ENCODE measurements around the gene YWHAE. TPM values are rescaled to one million over a fixed set of nuclear protein-coding genes. Genes with fewer than 3 reads are reported as not detected.
"Not testable (repeated sequence)": the region's sequence is repeated elsewhere in the genome, so short reads cannot be mapped to it uniquely, and the experiment has no call there.

The YWHAE gene
- total RNA-seq, 4 donors from 2014 or later = 581 to 765 (median 678) TPM

- WGBS, 2 donors = 95 to 96% methylated on average over 11 of the region's 11 CpGs
- Histone ChIP-seq H3K27ac (no peak overlapping the region), H3K36me3 (peaks cover 0 to 71% (median 0%) of the 10 kb centered on the region in 3 donors), H3K4me3 (no peak overlapping the region), H3K27me3 (no peaks in the 10 kb centered on the region), H3K4me1 (peaks cover 0 to 22% (median 0%) of the 10 kb centered on the region in 4 donors), H3K9me3 (no peaks in the 10 kb centered on the region)
- TF ChIP-seq, protein P1, sequence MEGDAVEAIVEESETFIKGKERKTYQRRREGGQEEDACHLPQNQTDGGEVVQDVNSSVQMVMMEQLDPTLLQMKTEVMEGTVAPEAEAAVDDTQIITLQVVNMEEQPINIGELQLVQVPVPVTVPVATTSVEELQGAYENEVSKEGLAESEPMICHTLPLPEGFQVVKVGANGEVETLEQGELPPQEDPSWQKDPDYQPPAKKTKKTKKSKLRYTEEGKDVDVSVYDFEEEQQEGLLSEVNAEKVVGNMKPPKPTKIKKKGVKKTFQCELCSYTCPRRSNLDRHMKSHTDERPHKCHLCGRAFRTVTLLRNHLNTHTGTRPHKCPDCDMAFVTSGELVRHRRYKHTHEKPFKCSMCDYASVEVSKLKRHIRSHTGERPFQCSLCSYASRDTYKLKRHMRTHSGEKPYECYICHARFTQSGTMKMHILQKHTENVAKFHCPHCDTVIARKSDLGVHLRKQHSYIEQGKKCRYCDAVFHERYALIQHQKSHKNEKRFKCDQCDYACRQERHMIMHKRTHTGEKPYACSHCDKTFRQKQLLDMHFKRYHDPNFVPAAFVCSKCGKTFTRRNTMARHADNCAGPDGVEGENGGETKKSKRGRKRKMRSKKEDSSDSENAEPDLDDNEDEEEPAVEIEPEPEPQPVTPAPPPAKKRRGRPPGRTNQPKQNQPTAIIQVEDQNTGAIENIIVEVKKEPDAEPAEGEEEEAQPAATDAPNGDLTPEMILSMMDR (IDR thresholded peaks at IDR 0.05) = no peak
- TF ChIP-seq POLR2A (IDR thresholded peaks at IDR 0.05) (no peak), EP300 (IDR thresholded peaks at IDR 0.05) (no peak)
- no peak for DNase-seq (ENCODE audit: low spot score in 2 of 2)
Observed at GRCh38 chr17:1420163-1420562, 20.1 kb upstream of the YWHAE start.

GRCh38 chr17:1418476-1418875 is 18.5 kb upstream of the YWHAE start:
- H3K9me3 ChIP-seq = not testable (repeated sequence)

DNA sequence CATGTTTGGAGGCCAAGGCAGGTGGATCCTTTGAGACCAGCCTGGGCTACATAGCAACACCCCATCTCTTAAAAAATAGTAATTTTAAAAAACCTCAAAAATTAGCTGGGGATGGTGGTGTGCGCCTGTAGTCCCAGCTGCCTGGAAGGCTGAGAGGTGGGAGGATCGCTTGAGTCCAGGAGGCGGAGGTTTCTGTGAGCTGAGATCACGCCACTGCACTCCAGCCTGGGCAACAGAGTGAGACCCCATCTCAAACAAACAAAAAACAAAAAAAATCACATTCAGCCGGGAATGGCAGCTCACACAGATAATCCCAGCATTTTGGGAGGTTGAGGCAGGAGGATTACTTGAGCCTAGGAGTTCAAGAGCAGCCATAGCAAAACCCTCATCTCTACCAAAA is 16.4 kb upstream of the YWHAE start:
- Histone ChIP-seq H3K9me3 (no peaks in the 10 kb centered on the region), H3K36me3 (peaks cover 0 to 39% (median 0%) of the 10 kb centered on the region in 3 donors), H3K4me3 (no peak overlapping the region), H3K27me3 (no peaks in the 10 kb centered on the region), H3K27ac (no peak overlapping the region), H3K4me1 (peaks cover 0 to 19% (median 0%) of the 10 kb centered on the region in 4 donors)
- 92 to 99% methylated on average over 5 of the region's 5 CpGs for WGBS, 2 donors
- no peak for DNase-seq (ENCODE audit: low spot score in 2 of 2)
- TF ChIP-seq, protein P1 (IDR thresholded peaks at IDR 0.05) = no peak
- TF ChIP-seq EP300 (IDR thresholded peaks at IDR 0.05) = no peak

More at GRCh38 chr17:1418476-1418875, 18.5 kb upstream of the YWHAE start:
- not testable (repeated sequence) for H3K27me3 ChIP-seq; DNase-seq (ENCODE audit: low spot score in 2 of 2); H3K4me3 ChIP-seq; H3K27ac ChIP-seq
- H3K4me1 ChIP-seq = peaks cover 0 to 18% (median 0%) of the 10 kb centered on the region in 4 donors
- peaks cover 0 to 60% (median 0%) of the 10 kb centered on the region in 3 donors for H3K36me3 ChIP-seq
- 91 to 93% methylated on average over 10 of the region's 10 CpGs for WGBS, 2 donors

DNA sequence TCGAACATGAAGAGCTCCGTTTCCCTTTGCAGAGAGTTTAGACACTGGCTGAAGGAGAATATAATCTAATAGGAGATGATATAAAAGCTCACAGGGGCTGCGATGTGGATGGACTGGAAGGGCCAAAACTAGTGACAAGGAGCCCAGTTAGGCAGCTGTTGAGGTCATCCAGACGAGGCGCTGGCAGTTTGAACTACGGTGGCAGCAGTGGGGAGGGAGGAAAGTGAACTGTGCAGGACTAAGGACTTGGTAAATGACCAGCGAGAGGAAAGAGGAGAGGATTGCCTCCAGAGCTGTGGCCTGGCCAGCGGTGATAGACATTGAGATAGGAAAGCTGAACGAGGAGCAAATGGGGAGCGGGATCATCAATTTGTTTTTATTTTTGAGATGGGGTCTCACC is 14.6 kb upstream of the YWHAE start:
- no peak overlapping the region for H3K27ac ChIP-seq
- peaks cover 0 to 21% (median 0%) of the 10 kb centered on the region in 3 donors for H3K36me3 ChIP-seq
- WGBS, 2 donors = 74 to 80% methylated on average over 10 of the region's 10 CpGs
- DNase-seq (ENCODE audit: low spot score in 2 of 2) = no peak
- H3K9me3 ChIP-seq = no peaks in the 10 kb centered on the region
- H3K4me3 ChIP-seq = no peak overlapping the region
- no peaks in the 10 kb centered on the region for H3K27me3 ChIP-seq
- TF ChIP-seq EP300 (IDR thresholded peaks at IDR 0.05) (no peak), POLR2A (IDR thresholded peaks at IDR 0.05) (no peak)
- TF ChIP-seq, protein P1 (IDR thresholded peaks at IDR 0.05) = no peak
- peaks cover 0 to 19% (median 0%) of the 10 kb centered on the region in 4 donors for H3K4me1 ChIP-seq

DNA sequence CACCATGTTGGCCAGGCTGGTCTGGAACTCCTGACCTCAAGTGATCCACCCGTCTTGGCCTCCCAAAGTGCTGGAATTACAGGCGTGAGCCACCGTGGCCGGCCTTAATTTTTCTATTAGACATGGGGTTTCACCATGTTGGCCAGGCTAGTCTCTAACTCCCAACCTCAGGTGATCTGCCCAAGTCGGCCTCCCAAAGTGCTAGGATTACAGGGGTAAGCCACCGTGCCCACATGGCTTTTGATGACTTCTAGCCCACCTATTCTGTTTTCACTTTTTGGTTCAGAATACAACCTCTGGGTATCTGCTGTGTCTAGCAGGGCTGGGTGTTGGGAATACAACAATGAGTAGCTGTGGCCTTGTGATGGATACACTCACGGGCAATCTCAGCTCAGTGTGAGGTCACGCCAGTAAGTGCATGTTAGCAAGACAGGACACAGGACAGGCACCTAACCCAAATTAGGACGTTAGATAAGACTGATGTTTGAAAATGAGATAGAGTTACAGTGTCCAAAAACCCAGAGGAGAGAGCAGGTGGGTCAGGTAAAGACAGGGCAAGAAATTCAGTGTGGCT is 14.1 kb upstream of the YWHAE start:
- Histone ChIP-seq H3K27me3 (no peaks in the 10 kb centered on the region), H3K4me3 (no peak overlapping the region), H3K9me3 (no peaks in the 10 kb centered on the region), H3K27ac (no peak overlapping the region), H3K4me1 (peaks cover 0 to 19% (median 0%) of the 10 kb centered on the region in 4 donors), H3K36me3 (peaks cover 0 to 19% (median 0%) of the 10 kb centered on the region in 3 donors)
- WGBS, 2 donors = 79 to 89% methylated on average over 9 of the region's 9 CpGs
- DNase-seq (ENCODE audit: low spot score in 2 of 2) = no peak
- TF ChIP-seq POLR2A (IDR thresholded peaks at IDR 0.05) (no peak), EP300 (IDR thresholded peaks at IDR 0.05) (no peak)
- TF ChIP-seq, protein P1 (IDR thresholded peaks at IDR 0.05) = no peak
